ENCODE data around the gene RASA4B. TPM values are rescaled to one million over a fixed set of nuclear protein-coding genes. Genes with fewer than 3 reads are reported as not detected.

The RASA4B gene
- polyA plus RNA-seq, 1 donor (not counting 4 experiments of a cell fraction or from before 2014, with no cell fraction given) = 0.49 TPM

DNA sequence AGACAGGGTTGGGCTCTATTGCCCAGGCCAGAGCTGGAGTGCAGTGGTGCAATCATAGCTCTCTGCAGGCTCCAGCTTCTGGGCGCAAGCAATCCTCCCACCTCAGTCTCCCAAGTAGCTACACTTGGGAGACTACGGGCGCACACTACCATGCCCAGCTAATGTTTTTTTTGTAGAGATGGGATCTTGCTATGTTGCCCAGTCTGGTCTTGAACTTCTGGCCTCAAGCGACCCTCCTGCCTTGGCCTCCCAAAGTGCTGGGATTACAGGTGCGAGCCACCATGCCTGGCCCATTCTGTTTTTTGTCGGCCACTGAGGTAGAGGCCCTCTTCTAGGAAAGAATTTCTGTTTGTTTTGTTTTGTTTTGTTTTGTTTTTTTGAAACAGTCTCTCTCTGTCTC lies 65.1 kb downstream of the RASA4B start:
- Histone ChIP-seq H3K27ac (ENCODE audit: control insufficient read depth, insufficient read depth, low read length) (no peak overlapping the region), H3K4me2 (ENCODE audit: control insufficient read depth, extremely low read depth, insufficient read depth, low read depth, low read length) (no peak overlapping the region), H3K9me3 (ENCODE audit: control insufficient read depth, low read depth, low read length) (no peaks in the 10 kb centered on the region), H2AFZ (ENCODE audit: control insufficient read depth, low read length) (no peak overlapping the region), H3K36me3 (ENCODE audit: control insufficient read depth in 2 of 2, extremely low read depth in 1 of 2, insufficient read depth in 2 of 2, low read length in 2 of 2) (peaks cover 0 to 4% of the 10 kb centered on the region in 2 experiments), H3K4me3 (ENCODE audit: control insufficient read depth in 2 of 3, extremely low read depth in 1 of 3, insufficient read depth in 2 of 3, low read depth in 1 of 3, low read length in 3 of 3) (no peak overlapping the region), H3K9me1 (ENCODE audit: control insufficient read depth, extremely low read depth, insufficient read depth, low read length) (no peaks in the 10 kb centered on the region), H4K20me1 (ENCODE audit: control insufficient read depth, extremely low read depth, insufficient read depth, low read length) (no peaks in the 10 kb centered on the region), H3K9ac (ENCODE audit: control insufficient read depth, extremely low read depth, insufficient read depth, low read length) (no peak overlapping the region), H3K27me3 (ENCODE audit: control insufficient read depth, extremely low read depth, insufficient read depth, low read length) (no peaks in the 10 kb centered on the region), H3K4me1 (ENCODE audit: control insufficient read depth, extremely low read depth, insufficient read depth, low read length) (peaks cover 10% of the 10 kb centered on the region), H3K79me2 (ENCODE audit: control insufficient read depth, insufficient read depth, low read length) (no peaks in the 10 kb centered on the region)
- FAIRE-seq (no peak), DNase-seq (ENCODE audit: low read depth, low spot score) (no peak)
- TF ChIP-seq EZH2 (IDR thresholded peaks at IDR 0.05; ENCODE audit: low read length) = no peak
- TF ChIP-seq, protein P1, sequence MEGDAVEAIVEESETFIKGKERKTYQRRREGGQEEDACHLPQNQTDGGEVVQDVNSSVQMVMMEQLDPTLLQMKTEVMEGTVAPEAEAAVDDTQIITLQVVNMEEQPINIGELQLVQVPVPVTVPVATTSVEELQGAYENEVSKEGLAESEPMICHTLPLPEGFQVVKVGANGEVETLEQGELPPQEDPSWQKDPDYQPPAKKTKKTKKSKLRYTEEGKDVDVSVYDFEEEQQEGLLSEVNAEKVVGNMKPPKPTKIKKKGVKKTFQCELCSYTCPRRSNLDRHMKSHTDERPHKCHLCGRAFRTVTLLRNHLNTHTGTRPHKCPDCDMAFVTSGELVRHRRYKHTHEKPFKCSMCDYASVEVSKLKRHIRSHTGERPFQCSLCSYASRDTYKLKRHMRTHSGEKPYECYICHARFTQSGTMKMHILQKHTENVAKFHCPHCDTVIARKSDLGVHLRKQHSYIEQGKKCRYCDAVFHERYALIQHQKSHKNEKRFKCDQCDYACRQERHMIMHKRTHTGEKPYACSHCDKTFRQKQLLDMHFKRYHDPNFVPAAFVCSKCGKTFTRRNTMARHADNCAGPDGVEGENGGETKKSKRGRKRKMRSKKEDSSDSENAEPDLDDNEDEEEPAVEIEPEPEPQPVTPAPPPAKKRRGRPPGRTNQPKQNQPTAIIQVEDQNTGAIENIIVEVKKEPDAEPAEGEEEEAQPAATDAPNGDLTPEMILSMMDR (optimal IDR thresholded peaks at IDR 0.05 in 1 of 3, IDR thresholded peaks at IDR 0.05 in 1 of 3, conservative IDR thresholded peaks at IDR 0.05 in 1 of 3; ENCODE audit: extremely low read depth in 1 of 3, insufficient read depth in 2 of 3, low read length in 3 of 3) = no peak
- dilution Hi-C loops (cut with MboI; ENCODE audit: extremely low pct_ligation_motif_present, low sequenced_read_pairs) = no loop called here

DNA sequence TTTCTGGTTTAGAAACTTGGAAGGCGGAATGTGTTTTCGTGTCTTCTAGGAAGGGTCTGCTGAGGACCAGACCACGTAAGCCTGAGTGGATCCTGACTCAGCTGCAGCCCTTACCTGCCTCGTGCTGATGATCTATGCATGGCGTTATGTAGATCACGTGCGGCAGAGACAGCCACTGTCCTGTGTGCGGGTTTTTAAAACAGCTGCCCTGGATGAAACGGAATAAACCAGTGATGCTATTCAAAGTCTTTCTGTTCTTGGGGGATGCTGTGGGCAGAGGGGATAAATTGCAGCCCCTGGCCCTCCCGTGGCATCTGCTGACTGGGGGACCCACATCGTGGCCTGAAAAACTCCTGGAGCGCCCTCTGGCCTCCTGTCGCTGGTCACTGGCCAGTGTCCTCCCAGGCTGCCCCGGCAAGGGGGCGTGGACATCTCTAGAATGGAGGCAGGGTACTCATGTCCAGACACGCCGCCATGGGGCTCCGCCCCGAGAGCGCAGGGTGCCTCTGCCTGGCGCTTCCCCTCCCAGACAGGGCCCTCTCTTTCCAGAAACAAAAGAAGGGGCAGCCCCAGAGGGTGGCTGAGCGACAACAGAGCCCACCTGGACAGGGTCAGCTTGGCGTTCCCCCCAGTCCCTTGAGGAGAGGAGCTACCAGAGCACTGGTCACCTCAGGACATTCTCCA lies 66.1 kb downstream of the RASA4B start:
- peak overlapping the region; percentile 70 for H3K27ac ChIP-seq (ENCODE audit: control insufficient read depth, insufficient read depth, low read length)
- no peaks in the 10 kb centered on the region for H3K9me1 ChIP-seq (ENCODE audit: control insufficient read depth, extremely low read depth, insufficient read depth, low read length)
- H3K4me1 ChIP-seq (ENCODE audit: control insufficient read depth, extremely low read depth, insufficient read depth, low read length) = peaks cover 10% of the 10 kb centered on the region
- peak overlapping the region; percentile 58 for H2AFZ ChIP-seq (ENCODE audit: control insufficient read depth, low read length)
- H3K36me3 ChIP-seq (ENCODE audit: control insufficient read depth in 2 of 2, extremely low read depth in 1 of 2, insufficient read depth in 2 of 2, low read length in 2 of 2) = peaks cover 0 to 2% of the 10 kb centered on the region in 2 experiments
- FAIRE-seq = no peak
- no peaks in the 10 kb centered on the region for H3K79me2 ChIP-seq (ENCODE audit: control insufficient read depth, insufficient read depth, low read length)
- H3K4me3 ChIP-seq (ENCODE audit: control insufficient read depth in 2 of 3, extremely low read depth in 1 of 3, insufficient read depth in 2 of 3, low read depth in 1 of 3, low read length in 3 of 3) = peak overlapping the region in 1 of 3 experiments; percentile 38
- H3K9ac ChIP-seq (ENCODE audit: control insufficient read depth, extremely low read depth, insufficient read depth, low read length) = peak overlapping the region; percentile 71
- H4K20me1 ChIP-seq (ENCODE audit: control insufficient read depth, extremely low read depth, insufficient read depth, low read length) = no peaks in the 10 kb centered on the region
- peak overlapping the region; percentile 46 for H3K4me2 ChIP-seq (ENCODE audit: control insufficient read depth, extremely low read depth, insufficient read depth, low read depth, low read length)
- no peaks in the 10 kb centered on the region for H3K9me3 ChIP-seq (ENCODE audit: control insufficient read depth, low read depth, low read length)
- DNase-seq (ENCODE audit: low read depth, low spot score) = peak; percentile 81
- dilution Hi-C loops (cut with MboI; ENCODE audit: extremely low pct_ligation_motif_present, low sequenced_read_pairs) = no loop called here
- no peaks in the 10 kb centered on the region for H3K27me3 ChIP-seq (ENCODE audit: control insufficient read depth, extremely low read depth, insufficient read depth, low read length)
- no peak for TF ChIP-seq EZH2 (IDR thresholded peaks at IDR 0.05; ENCODE audit: low read length)
- TF ChIP-seq, protein P1 (optimal IDR thresholded peaks at IDR 0.05 in 1 of 3, IDR thresholded peaks at IDR 0.05 in 1 of 3, conservative IDR thresholded peaks at IDR 0.05 in 1 of 3; ENCODE audit: extremely low read depth in 1 of 3, insufficient read depth in 2 of 3, low read length in 3 of 3) = no peak
